ENCODE results near the gene STXBP6. TPM values are rescaled to one million over a fixed set of nuclear protein-coding genes. Genes with fewer than 3 reads are reported as not detected.

The STXBP6 gene
- total and polyA plus RNA-seq, 10 of the 15 experiments (the other 5 are each of a cell fraction or from before 2014, with no cell fraction given), result 1.2 to 47.3 (median 1.9) TPM

DNA sequence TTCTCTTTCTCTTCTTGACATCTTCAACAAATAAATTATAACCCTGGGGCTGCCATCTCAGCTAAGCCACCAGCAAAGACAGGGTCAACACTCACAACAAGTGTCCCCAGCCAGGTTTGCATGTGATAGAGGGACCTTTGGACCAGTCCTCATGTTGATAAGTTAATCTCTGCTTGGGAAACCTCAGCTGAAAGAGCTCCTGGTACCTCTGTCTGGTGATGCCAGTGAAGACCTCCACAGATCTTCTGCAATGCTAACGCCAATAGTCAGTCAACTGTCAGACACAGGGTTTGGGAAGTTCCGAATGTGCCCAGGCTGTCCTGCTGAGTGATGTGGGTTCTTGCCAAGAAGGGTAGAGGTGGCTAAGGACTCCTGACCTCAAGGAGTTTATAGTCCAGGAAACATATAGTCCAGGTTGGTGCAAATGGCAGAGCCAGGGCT is 236.1 kb downstream of the STXBP6 start (continued):
- TF ChIP-seq, protein P1, sequence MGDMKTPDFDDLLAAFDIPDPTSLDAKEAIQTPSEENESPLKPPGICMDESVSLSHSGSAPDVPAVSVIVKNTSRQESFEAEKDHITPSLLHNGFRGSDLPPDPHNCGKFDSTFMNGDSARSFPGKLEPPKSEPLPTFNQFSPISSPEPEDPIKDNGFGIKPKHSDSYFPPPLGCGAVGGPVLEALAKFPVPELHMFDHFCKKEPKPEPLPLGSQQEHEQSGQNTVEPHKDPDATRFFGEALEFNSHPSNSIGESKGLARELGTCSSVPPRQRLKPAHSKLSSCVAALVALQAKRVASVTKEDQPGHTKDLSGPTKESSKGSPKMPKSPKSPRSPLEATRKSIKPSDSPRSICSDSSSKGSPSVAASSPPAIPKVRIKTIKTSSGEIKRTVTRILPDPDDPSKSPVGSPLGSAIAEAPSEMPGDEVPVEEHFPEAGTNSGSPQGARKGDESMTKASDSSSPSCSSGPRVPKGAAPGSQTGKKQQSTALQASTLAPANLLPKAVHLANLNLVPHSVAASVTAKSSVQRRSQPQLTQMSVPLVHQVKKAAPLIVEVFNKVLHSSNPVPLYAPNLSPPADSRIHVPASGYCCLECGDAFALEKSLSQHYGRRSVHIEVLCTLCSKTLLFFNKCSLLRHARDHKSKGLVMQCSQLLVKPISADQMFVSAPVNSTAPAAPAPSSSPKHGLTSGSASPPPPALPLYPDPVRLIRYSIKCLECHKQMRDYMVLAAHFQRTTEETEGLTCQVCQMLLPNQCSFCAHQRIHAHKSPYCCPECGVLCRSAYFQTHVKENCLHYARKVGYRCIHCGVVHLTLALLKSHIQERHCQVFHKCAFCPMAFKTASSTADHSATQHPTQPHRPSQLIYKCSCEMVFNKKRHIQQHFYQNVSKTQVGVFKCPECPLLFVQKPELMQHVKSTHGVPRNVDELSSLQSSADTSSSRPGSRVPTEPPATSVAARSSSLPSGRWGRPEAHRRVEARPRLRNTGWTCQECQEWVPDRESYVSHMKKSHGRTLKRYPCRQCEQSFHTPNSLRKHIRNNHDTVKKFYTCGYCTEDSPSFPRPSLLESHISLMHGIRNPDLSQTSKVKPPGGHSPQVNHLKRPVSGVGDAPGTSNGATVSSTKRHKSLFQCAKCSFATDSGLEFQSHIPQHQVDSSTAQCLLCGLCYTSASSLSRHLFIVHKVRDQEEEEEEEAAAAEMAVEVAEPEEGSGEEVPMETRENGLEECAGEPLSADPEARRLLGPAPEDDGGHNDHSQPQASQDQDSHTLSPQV (IDR thresholded peaks at IDR 0.05), result no peak

DNA sequence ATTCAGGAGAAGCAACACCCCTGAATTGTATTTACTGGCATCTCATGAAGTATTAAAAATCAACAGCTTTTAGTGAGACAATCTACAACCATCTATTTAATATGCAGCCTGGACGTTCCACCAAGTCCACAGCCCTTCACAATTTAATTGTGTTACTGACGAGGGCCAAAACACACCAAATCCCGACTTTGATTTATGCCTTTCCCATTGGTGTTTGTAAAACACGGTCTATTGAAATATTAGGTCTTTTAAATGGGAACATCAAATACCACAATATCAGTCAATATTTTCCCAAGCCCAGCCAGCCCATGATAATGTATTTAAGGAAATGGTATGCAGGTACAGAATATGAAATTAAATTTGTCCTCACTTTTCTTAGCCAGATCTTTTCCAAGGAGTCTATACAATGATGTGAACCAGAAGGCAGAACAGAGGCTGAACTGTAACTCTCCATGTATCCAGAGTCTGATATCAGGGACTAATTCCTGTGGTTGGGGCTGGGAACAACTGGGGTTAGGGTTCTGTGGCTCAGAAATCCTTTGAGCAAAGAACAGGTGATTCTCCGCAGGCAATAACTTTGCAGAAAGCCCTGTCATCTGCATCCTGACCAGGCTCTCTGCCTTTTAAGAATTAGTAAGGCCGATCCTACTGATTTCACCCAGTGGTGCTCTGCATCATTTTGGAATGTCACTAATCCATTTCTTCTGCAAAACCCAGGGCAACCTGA is 236.7 kb downstream of the STXBP6 start:
- no peaks in the 10 kb centered on the region for H3K27me3 ChIP-seq (replicated peaks in 1 of 2; ENCODE audit: control insufficient read depth in 2 of 2, insufficient read depth in 2 of 2, low read length in 1 of 2)
- WGBS (ENCODE audit: insufficient coverage, insufficient replicate concordance, low lambda C conversion rate, missing lambda C conversion rate), result 24% methylated on average over 6 of the region's 6 CpGs
- ChIA-PET SMC1A (ENCODE audit: uncharacterized antibody, unreplicated experiment) (interaction anchor here (0.8 to 3.5 kb wide), 9 partner anchors 10 to 313 kb away, joined by 3 to 14 read pairs (median 4); no protein-coding TSS in a partner anchor), POLR2A (no interaction called here), RAD21 (ENCODE audit: unreplicated experiment) (interaction anchor here (0.7 to 1.9 kb wide), 5 partner anchors 48 to 318 kb away, joined by 3 to 8 read pairs (median 3); no protein-coding TSS in a partner anchor), CTCF (interaction anchor here (0.5 to 2.0 kb wide), 7 partner anchors 7 to 179 kb away, joined by 3 to 8 read pairs (median 4); no protein-coding TSS in a partner anchor)
- H3K4me3 ChIP-seq, result no peak overlapping the region
- BruUV-seq (replicated peaks), result no TSS peak
- no peak overlapping the region for H3K9ac ChIP-seq (ENCODE audit: control insufficient read depth, insufficient read depth, low read length)
- H3K4me1 ChIP-seq (ENCODE audit: control insufficient read depth, insufficient read depth, low read length), result no peaks in the 10 kb centered on the region
- no peak for ATAC-seq
- H3K9me3 ChIP-seq (replicated peaks; ENCODE audit: control insufficient read depth, insufficient read depth, low read length), result no peaks in the 10 kb centered on the region
- no peak overlapping the region for H2AFZ ChIP-seq (ENCODE audit: control insufficient read depth, low read depth, low read length)
- H4K20me1 ChIP-seq (ENCODE audit: control insufficient read depth, insufficient read depth), result no peaks in the 10 kb centered on the region
- intact Hi-C loops (cut with micrococcal nuclease; ENCODE audit: unreplicated experiment) (no loop called here), in situ Hi-C loops (cut with MboI) (no loop called here)
- no peak for DNase-seq (ENCODE audit: low read depth, low spot score)
- no peak for FAIRE-seq
- no peak overlapping the region for H3K27ac ChIP-seq (ENCODE audit: control insufficient read depth, insufficient read depth)
- H3K36me3 ChIP-seq (ENCODE audit: control insufficient read depth in 2 of 2, insufficient read depth in 2 of 2, low read length in 1 of 2), result no peaks in the 10 kb centered on the region
- H3K79me2 ChIP-seq (ENCODE audit: control insufficient read depth, insufficient read depth, low read length), result no peaks in the 10 kb centered on the region
- H3K4me2 ChIP-seq (ENCODE audit: control insufficient read depth, insufficient read depth), result no peak overlapping the region
- TF ChIP-seq SUZ12 (IDR thresholded peaks at IDR 0.05; ENCODE audit: unreplicated experiment) (no peak), POLR2AphosphoS5 (IDR thresholded peaks at IDR 0.05; ENCODE audit: low read length) (no peak), CHD1 (IDR thresholded peaks at IDR 0.05; ENCODE audit: low read depth, low read length) (no peak), NFXL1 (IDR thresholded peaks at IDR 0.05; ENCODE audit: borderline replicate concordance) (no peak), RELA (IDR thresholded peaks at IDR 0.05; ENCODE audit: borderline replicate concordance, partially characterized antibody) (no peak), CBFB (IDR thresholded peaks at IDR 0.05; ENCODE audit: low read depth) (no peak), TARDBP (IDR thresholded peaks at IDR 0.05; ENCODE audit: borderline replicate concordance) (no peak), IKZF1 (conservative IDR thresholded peaks at IDR 0.05) (no peak), SREBF1 (IDR thresholded peaks at IDR 0.05; ENCODE audit: low read length) (no peak)
- TF ChIP-seq, protein P2, sequence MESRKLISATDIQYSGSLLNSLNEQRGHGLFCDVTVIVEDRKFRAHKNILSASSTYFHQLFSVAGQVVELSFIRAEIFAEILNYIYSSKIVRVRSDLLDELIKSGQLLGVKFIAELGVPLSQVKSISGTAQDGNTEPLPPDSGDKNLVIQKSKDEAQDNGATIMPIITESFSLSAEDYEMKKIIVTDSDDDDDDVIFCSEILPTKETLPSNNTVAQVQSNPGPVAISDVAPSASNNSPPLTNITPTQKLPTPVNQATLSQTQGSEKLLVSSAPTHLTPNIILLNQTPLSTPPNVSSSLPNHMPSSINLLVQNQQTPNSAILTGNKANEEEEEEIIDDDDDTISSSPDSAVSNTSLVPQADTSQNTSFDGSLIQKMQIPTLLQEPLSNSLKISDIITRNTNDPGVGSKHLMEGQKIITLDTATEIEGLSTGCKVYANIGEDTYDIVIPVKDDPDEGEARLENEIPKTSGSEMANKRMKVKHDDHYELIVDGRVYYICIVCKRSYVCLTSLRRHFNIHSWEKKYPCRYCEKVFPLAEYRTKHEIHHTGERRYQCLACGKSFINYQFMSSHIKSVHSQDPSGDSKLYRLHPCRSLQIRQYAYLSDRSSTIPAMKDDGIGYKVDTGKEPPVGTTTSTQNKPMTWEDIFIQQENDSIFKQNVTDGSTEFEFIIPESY (IDR thresholded peaks at IDR 0.05), result no peak
- TF ChIP-seq, protein P3, sequence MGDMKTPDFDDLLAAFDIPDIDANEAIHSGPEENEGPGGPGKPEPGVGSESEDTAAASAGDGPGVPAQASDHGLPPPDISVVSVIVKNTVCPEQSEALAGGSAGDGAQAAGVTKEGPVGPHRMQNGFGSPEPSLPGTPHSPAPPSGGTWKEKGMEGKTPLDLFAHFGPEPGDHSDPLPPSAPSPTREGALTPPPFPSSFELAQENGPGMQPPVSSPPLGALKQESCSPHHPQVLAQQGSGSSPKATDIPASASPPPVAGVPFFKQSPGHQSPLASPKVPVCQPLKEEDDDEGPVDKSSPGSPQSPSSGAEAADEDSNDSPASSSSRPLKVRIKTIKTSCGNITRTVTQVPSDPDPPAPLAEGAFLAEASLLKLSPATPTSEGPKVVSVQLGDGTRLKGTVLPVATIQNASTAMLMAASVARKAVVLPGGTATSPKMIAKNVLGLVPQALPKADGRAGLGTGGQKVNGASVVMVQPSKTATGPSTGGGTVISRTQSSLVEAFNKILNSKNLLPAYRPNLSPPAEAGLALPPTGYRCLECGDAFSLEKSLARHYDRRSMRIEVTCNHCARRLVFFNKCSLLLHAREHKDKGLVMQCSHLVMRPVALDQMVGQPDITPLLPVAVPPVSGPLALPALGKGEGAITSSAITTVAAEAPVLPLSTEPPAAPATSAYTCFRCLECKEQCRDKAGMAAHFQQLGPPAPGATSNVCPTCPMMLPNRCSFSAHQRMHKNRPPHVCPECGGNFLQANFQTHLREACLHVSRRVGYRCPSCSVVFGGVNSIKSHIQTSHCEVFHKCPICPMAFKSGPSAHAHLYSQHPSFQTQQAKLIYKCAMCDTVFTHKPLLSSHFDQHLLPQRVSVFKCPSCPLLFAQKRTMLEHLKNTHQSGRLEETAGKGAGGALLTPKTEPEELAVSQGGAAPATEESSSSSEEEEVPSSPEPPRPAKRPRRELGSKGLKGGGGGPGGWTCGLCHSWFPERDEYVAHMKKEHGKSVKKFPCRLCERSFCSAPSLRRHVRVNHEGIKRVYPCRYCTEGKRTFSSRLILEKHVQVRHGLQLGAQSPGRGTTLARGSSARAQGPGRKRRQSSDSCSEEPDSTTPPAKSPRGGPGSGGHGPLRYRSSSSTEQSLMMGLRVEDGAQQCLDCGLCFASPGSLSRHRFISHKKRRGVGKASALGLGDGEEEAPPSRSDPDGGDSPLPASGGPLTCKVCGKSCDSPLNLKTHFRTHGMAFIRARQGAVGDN (IDR thresholded peaks at IDR 0.05), result no peak
